Fibroblast of skin of abdomen (primary cell): ENCODE results near the gene ASS1.

ENCODE experiments used
- DNase-seq: peaks from one replicate; pipeline ENCODE4 v3.0.0-alpha.2; 2013

Gene ASS1

GRCh38 chr9:130437011-130437789, 7.6 kb upstream of the ASS1 start:
- DNase-seq = no peak

- DNase-seq = no peak
Measured at GRCh38 chr9:130438382-130438981, 6.3 kb upstream of the ASS1 start.

- no peak for DNase-seq
Measured at GRCh38 chr9:130441031-130441430, 3.7 kb upstream of the ASS1 start.

- no peak for DNase-seq
Measured at GRCh38 chr9:130442746-130443455, 1.9 kb upstream of the ASS1 start.

- DNase-seq = no peak
Measured at GRCh38 chr9:130443456-130443801, 1.3 kb upstream of the ASS1 start.

GRCh38 chr9:130443840-130444492, 795 bp upstream of the ASS1 start:
- no peak for DNase-seq

GRCh38 chr9:130445268-130445983, 665 bp downstream of the ASS1 start:
- peak; percentile 41 for DNase-seq

- DNase-seq = peak; percentile 88
Measured at GRCh38 chr9:130446101-130446861, 1.5 kb downstream of the ASS1 start.

GRCh38 chr9:130447193-130447816, 2.5 kb downstream of the ASS1 start:
- DNase-seq = no peak

- peak; percentile 84 for DNase-seq
Measured at GRCh38 chr9:130448035-130448624, 3.4 kb downstream of the ASS1 start.

- DNase-seq = no peak
Measured at GRCh38 chr9:130448771-130449603, 4.2 kb downstream of the ASS1 start.

- DNase-seq = no peak
Measured at GRCh38 chr9:130450344-130451003, 5.7 kb downstream of the ASS1 start.

GRCh38 chr9:130451004-130451390, 6.2 kb downstream of the ASS1 start:
- DNase-seq = no peak

GRCh38 chr9:130451509-130452388, 7.0 kb downstream of the ASS1 start:
- DNase-seq = peak; percentile 97

GRCh38 chr9:130452835-130453234, 8.1 kb downstream of the ASS1 start:
- no peak for DNase-seq

GRCh38 chr9:130453487-130453886, 8.7 kb downstream of the ASS1 start:
- DNase-seq = peak; percentile 23

- no peak for DNase-seq
Measured at GRCh38 chr9:130454096-130454811, 9.5 kb downstream of the ASS1 start.
